ENCODE measurements around the gene ARNT2.

ARNT2 gene

DNA sequence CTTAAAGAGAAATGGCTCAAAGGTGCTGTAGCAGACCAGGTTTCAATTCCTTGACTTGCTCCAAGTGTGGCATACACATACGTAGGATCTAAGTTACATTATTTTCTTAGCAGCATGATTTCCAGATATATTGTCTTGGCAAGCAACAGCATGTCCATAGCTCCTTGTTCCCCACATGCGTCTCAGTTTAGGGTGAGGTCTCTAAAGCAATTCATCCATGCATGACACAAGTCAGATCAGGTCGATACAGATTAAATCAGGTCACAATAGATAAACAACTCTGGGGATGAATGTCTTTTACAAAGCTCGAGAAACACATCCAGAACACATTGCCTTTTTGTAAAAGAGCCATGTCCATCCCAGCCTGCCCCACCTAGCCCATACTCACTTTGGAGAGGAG is 182.0 kb downstream of the ARNT2 start:
- TF ChIP-seq, protein P1, sequence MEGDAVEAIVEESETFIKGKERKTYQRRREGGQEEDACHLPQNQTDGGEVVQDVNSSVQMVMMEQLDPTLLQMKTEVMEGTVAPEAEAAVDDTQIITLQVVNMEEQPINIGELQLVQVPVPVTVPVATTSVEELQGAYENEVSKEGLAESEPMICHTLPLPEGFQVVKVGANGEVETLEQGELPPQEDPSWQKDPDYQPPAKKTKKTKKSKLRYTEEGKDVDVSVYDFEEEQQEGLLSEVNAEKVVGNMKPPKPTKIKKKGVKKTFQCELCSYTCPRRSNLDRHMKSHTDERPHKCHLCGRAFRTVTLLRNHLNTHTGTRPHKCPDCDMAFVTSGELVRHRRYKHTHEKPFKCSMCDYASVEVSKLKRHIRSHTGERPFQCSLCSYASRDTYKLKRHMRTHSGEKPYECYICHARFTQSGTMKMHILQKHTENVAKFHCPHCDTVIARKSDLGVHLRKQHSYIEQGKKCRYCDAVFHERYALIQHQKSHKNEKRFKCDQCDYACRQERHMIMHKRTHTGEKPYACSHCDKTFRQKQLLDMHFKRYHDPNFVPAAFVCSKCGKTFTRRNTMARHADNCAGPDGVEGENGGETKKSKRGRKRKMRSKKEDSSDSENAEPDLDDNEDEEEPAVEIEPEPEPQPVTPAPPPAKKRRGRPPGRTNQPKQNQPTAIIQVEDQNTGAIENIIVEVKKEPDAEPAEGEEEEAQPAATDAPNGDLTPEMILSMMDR (IDR thresholded peaks at IDR 0.05; ENCODE audit: control insufficient read depth, extremely low read depth, insufficient read depth), result no peak
- DNase-seq (ENCODE audit: low read depth), result no peak

DNA sequence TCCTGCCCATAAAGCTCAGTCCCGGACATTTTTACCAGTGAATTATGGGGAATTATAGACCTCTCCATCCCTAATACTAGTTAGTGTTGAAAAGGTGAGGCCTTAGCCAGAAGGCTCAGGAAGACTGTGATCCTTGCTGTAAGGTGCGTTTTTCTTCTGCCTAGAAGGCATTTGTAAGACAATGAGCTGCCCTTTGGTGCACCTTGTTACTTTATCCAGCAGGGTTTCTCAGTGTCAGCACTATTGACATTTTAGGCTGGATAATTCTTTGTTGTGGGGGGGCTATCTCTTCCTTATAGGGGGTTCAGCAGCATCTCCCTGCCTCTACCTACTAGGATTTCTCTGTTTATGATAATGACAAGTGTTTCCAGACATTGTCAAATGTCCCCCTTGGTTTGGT is 182.8 kb downstream of the ARNT2 start:
- TF ChIP-seq, protein P1 (IDR thresholded peaks at IDR 0.05; ENCODE audit: control insufficient read depth, extremely low read depth, insufficient read depth), result no peak
- no peak overlapping the region for H3K4me3 ChIP-seq (ENCODE audit: low read depth, low read length)
- DNase-seq (ENCODE audit: low read depth), result no peak

More for the DNA sequence above, 182.0 kb downstream of the ARNT2 start:
- no peak overlapping the region for H3K4me3 ChIP-seq (ENCODE audit: low read depth, low read length)

DNA sequence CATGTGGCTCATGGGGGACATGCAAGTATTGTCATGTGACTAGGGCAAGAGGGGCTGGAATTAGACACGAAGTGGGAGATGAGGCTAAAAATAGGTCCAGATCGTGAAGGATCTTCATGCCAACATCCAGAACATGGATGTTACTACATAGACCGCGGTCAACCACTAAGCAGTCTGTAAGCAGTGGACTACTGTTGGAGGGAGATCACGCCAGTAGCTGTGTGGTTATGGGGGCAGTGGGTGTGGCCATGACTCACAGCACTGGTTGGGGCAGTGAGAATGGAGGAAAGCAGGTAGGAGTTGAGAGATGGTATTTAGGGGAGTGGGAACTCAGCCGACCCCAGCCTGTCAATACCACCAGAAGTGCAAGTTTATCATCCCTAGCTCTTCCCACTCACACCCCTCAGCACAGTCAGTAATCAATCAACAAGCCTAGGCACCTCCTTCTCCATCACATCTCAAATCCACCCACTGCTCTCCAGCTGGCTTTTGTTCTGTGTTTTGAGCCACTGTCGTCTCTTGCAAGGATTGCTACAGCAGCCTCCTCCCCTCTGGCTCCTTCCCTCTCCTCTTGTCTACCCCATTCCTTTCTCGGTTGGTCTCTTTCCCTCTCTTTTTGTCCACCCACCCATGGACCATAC is 183.8 kb downstream of the ARNT2 start:
- no peak for DNase-seq (ENCODE audit: low read depth)
- TF ChIP-seq, protein P1 (IDR thresholded peaks at IDR 0.05; ENCODE audit: control insufficient read depth, extremely low read depth, insufficient read depth), result no peak
- H3K4me3 ChIP-seq (ENCODE audit: low read depth, low read length), result no peak overlapping the region

DNA sequence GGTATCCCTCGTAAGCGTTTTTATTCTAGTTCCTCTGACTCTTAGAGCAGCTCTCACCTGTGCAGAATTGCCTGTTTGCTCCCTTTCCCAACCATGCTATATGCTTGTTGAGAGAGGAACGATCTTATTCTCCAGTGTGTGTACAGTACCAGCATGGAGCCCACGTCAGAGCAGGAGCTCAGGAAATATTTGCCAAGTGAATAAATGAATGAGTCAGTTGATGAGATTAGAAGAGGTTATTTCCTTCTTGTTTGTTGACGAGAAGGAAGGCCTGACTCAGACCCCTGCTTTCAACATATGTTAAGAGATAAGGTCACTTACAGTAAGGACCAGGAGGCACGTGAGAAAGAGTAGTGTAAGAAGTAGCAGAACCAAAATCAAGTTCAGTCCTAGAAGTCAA is 184.6 kb downstream of the ARNT2 start:
- no peak overlapping the region for H3K4me3 ChIP-seq (ENCODE audit: low read depth, low read length)
- no peak for DNase-seq (ENCODE audit: low read depth)
- TF ChIP-seq, protein P1 (IDR thresholded peaks at IDR 0.05; ENCODE audit: control insufficient read depth, extremely low read depth, insufficient read depth), result no peak

DNA sequence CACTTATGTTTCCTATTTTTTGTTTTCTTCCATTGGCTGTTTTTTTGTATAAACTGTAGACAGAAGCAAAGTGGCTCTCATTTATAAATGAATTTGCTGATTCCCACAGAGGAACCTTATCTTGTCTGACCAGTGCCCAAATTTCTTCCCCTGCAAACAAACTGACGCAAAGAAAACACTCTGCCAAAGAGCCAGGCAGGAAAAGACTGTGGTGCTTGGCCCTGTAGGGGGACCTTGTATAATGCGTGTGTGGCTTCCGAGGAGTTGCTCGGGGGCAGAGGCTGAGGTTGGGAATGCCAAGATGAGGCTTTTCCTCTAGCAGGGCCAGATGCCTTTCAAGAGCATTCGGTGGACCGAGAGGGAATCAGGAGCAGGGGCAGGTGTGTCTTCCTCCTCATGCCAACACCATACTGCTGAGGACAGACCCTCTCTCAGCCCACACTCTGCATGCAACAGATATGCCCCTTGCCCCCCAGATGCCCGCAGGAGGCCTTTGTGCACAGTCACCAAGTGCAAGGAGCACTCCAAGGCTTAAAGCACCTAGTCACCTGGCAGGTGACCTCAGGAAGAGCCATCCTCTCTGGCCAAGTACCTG is 186.7 kb downstream of the ARNT2 start:
- DNase-seq (ENCODE audit: low read depth), result no peak
- H3K4me3 ChIP-seq (ENCODE audit: low read depth, low read length), result no peak overlapping the region
- TF ChIP-seq, protein P1 (IDR thresholded peaks at IDR 0.05; ENCODE audit: control insufficient read depth, extremely low read depth, insufficient read depth), result no peak

DNA sequence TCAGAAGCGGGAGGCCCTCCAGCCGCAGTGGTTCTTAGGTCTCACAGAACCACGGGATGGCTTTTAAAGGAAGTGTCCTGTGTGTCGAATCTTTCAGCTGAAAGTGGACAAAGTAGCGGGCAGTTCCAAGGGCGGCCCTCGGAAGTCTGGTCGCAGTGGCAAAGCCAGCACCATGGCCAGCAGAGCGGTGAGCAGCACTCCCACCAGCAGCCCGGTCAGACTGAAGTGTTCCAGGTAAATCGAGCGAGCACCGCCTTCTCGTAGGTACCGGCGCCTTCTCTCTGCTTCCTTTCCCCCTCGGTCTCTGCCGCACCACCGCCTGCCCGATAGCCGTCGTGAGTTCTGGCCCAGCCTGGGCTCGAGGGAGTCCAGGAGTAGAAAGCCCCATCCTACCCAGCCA is 187.3 kb downstream of the ARNT2 start:
- TF ChIP-seq, protein P1 (IDR thresholded peaks at IDR 0.05; ENCODE audit: control insufficient read depth, extremely low read depth, insufficient read depth), result no peak
- DNase-seq (ENCODE audit: low read depth), result no peak
- no peak overlapping the region for H3K4me3 ChIP-seq (ENCODE audit: low read depth, low read length)
